ENCODE data around the gene INPP5A. TPM values are rescaled to one million over a fixed set of nuclear protein-coding genes. Genes with fewer than 3 reads are reported as not detected.

The INPP5A gene
- total RNA-seq, 1 donor = 36.8 TPM

GRCh38 chr10:132761395-132762060 is 223.9 kb downstream of the INPP5A start:
- no peak for TF ChIP-seq CTCF (IDR thresholded peaks at IDR 0.05; ENCODE audit: insufficient read depth, low read length)
- no peak for DNase-seq (ENCODE audit: low read depth)
- H3K4me3 ChIP-seq (ENCODE audit: low read depth, low read length) = no peak overlapping the region

GRCh38 chr10:132762267-132762666 is 224.7 kb downstream of the INPP5A start:
- no peak for DNase-seq (ENCODE audit: low read depth)
- no peak for TF ChIP-seq CTCF (IDR thresholded peaks at IDR 0.05; ENCODE audit: insufficient read depth, low read length)
- no peak overlapping the region for H3K4me3 ChIP-seq (ENCODE audit: low read depth, low read length)

- DNase-seq (ENCODE audit: low read depth) = no peak
- H3K4me3 ChIP-seq (ENCODE audit: low read depth, low read length) = no peak overlapping the region
- no peak for TF ChIP-seq CTCF (IDR thresholded peaks at IDR 0.05; ENCODE audit: insufficient read depth, low read length)
Measured at GRCh38 chr10:132763545-132763944, 226.0 kb downstream of the INPP5A start.

- H3K4me3 ChIP-seq (ENCODE audit: low read depth, low read length) = no peak overlapping the region
- no peak for DNase-seq (ENCODE audit: low read depth)
- TF ChIP-seq CTCF (IDR thresholded peaks at IDR 0.05; ENCODE audit: insufficient read depth, low read length) = no peak
Measured at GRCh38 chr10:132764108-132764507, 226.5 kb downstream of the INPP5A start.

- H3K4me3 ChIP-seq (ENCODE audit: low read depth, low read length) = no peak overlapping the region
- no peak for TF ChIP-seq CTCF (IDR thresholded peaks at IDR 0.05; ENCODE audit: insufficient read depth, low read length)
- no peak for DNase-seq (ENCODE audit: low read depth)
Measured at GRCh38 chr10:132765435-132765834, 227.8 kb downstream of the INPP5A start.

- no peak overlapping the region for H3K4me3 ChIP-seq (ENCODE audit: low read depth, low read length)
- DNase-seq (ENCODE audit: low read depth) = no peak
- no peak for TF ChIP-seq CTCF (IDR thresholded peaks at IDR 0.05; ENCODE audit: insufficient read depth, low read length)
Measured at GRCh38 chr10:132766291-132766690, 228.7 kb downstream of the INPP5A start.

Measured in fibroblast of the aortic adventitia (primary cell).